Measurements from ENCODE around the gene DACT1.

The DACT1 gene

GRCh38 chr14:58633831-58634230 lies 3.9 kb upstream of the DACT1 start:
- H3K4me1 ChIP-seq = peaks cover 7 to 42% (median 36%) of the 10 kb centered on the region in 10 experiments
- H3K27ac ChIP-seq = no peak overlapping the region
- no peak overlapping the region for H3K4me3 ChIP-seq
- H3K9me3 ChIP-seq (replicated peaks in 1 of 11) = no peaks in the 10 kb centered on the region
- H4K20me1 ChIP-seq = no peaks in the 10 kb centered on the region; a peak in 1 of 22 replicates
- TF ChIP-seq Cebpa-rat (IDR thresholded peaks at IDR 0.05) = no peak
- no peaks in the 10 kb centered on the region for H3K36me3 ChIP-seq
- H3K9ac ChIP-seq = no peak overlapping the region
- H3K4me2 ChIP-seq = peak overlapping the region in 7 of 11 experiments; percentile 46 to 99 (median 67); a peak in 12 of 22 replicates
- H3K27me3 ChIP-seq = peaks cover 0 to 20% (median 0%) of the 10 kb centered on the region in 11 experiments; a peak in 7 of 22 replicates

- H3K9me3 ChIP-seq (replicated peaks in 1 of 11) = no peaks in the 10 kb centered on the region
- peak overlapping the region; percentile 44 to 99 (median 64) for H3K4me2 ChIP-seq
- H4K20me1 ChIP-seq = no peaks in the 10 kb centered on the region; a peak in 1 of 22 replicates
- H3K4me3 ChIP-seq = no peak overlapping the region; a peak in 1 of 20 replicates
- peaks cover 14 to 49% (median 44%) of the 10 kb centered on the region in 10 experiments for H3K4me1 ChIP-seq
- H3K9ac ChIP-seq = no peak overlapping the region
- H3K36me3 ChIP-seq = no peaks in the 10 kb centered on the region
- TF ChIP-seq Cebpa-rat (IDR thresholded peaks at IDR 0.05) = no peak
- peaks cover 0 to 28% (median 0%) of the 10 kb centered on the region in 11 experiments; a peak in 9 of 22 replicates for H3K27me3 ChIP-seq
- H3K27ac ChIP-seq = no peak overlapping the region
These were observed 3.2 kb upstream of the DACT1 start for GRCh38 chr14:58634406-58635090.

- no peak overlapping the region for H3K27ac ChIP-seq
- peaks cover 18 to 56% (median 49%) of the 10 kb centered on the region in 10 experiments for H3K4me1 ChIP-seq
- no peaks in the 10 kb centered on the region for H3K36me3 ChIP-seq
- H3K4me2 ChIP-seq = peak overlapping the region; percentile 44 to 100 (median 66)
- H3K27me3 ChIP-seq = peaks cover 0 to 30% (median 0%) of the 10 kb centered on the region in 11 experiments; a peak in 9 of 22 replicates
- no peak overlapping the region for H3K9ac ChIP-seq
- peak overlapping the region in 1 of 10 experiments; percentile 17; a peak in 2 of 20 replicates for H3K4me3 ChIP-seq
- H4K20me1 ChIP-seq = no peaks in the 10 kb centered on the region; a peak in 1 of 22 replicates
- TF ChIP-seq Cebpa-rat (IDR thresholded peaks at IDR 0.05) = no peak
- H3K9me3 ChIP-seq (replicated peaks in 1 of 11) = no peaks in the 10 kb centered on the region
These were observed 2.5 kb upstream of the DACT1 start for GRCh38 chr14:58635091-58635830.

DNA sequence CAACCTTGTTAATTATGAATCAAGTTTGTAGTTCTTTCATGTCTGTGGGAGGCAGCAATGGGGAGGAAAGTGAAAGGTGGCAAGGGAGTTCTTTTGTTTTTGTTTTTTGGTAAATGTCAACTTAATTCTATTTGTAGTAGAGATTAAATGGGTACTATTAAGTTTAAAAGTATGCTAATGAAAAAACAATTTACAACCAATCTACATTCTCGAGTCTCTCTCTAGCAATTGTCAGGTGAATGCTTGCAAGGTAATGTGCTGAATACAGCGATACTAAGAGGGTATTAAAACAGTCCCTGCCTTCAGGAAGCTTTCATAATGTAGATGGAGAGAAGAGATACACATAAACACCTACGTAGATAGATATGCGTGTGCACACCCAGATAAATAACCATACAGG lies 1.6 kb upstream of the DACT1 start:
- Histone ChIP-seq H3K27ac (no peak overlapping the region), H3K9ac (no peak overlapping the region), H3K4me2 (peak overlapping the region in 9 of 11 experiments; percentile 16 to 100 (median 95); a peak in 11 of 22 replicates), H3K9me3 (replicated peaks in 1 of 11) (no peaks in the 10 kb centered on the region), H3K36me3 (peaks cover 0 to 6% (median 0%) of the 10 kb centered on the region in 11 experiments; a peak in 4 of 22 replicates), H3K4me1 (peaks cover 18 to 63% (median 49%) of the 10 kb centered on the region in 10 experiments), H3K4me3 (no peak overlapping the region), H4K20me1 (no peaks in the 10 kb centered on the region; a peak in 1 of 22 replicates), H3K27me3 (peaks cover 0 to 30% (median 0%) of the 10 kb centered on the region in 11 experiments; a peak in 9 of 22 replicates)
- TF ChIP-seq Cebpa-rat (IDR thresholded peaks at IDR 0.05) = no peak

- peaks cover 0 to 30% (median 0%) of the 10 kb centered on the region in 11 experiments; a peak in 9 of 22 replicates for H3K27me3 ChIP-seq
- no peaks in the 10 kb centered on the region; a peak in 1 of 22 replicates for H4K20me1 ChIP-seq
- peaks cover 0 to 14% (median 6%) of the 10 kb centered on the region in 11 experiments; a peak in 10 of 22 replicates for H3K36me3 ChIP-seq
- H3K4me1 ChIP-seq = peaks cover 18 to 63% (median 49%) of the 10 kb centered on the region in 10 experiments
- peak overlapping the region; percentile 75 to 88 (median 80) for H3K4me3 ChIP-seq
- H3K9me3 ChIP-seq (replicated peaks in 1 of 11) = no peaks in the 10 kb centered on the region
- H3K4me2 ChIP-seq = peak overlapping the region; percentile 93 to 100 (median 98)
- H3K9ac ChIP-seq = peak overlapping the region in 9 of 11 experiments; percentile 13 to 87 (median 76); a peak in 11 of 22 replicates
- no peak for TF ChIP-seq Cebpa-rat (IDR thresholded peaks at IDR 0.05)
- peak overlapping the region in 4 of 11 experiments; percentile 12 to 76 (median 36); a peak in 2 of 22 replicates for H3K27ac ChIP-seq
These were observed 747 bp upstream of the DACT1 start for GRCh38 chr14:58637040-58637390.

- H3K36me3 ChIP-seq = peaks cover 0 to 29% (median 6%) of the 10 kb centered on the region in 11 experiments; a peak in 11 of 22 replicates
- peak overlapping the region; percentile 75 to 88 (median 80) for H3K4me3 ChIP-seq
- peak overlapping the region; percentile 93 to 100 (median 98) for H3K4me2 ChIP-seq
- H4K20me1 ChIP-seq = no peaks in the 10 kb centered on the region; a peak in 1 of 22 replicates
- H3K9ac ChIP-seq = peak overlapping the region; percentile 68 to 91 (median 81)
- peaks cover 0 to 30% (median 0%) of the 10 kb centered on the region in 11 experiments; a peak in 9 of 22 replicates for H3K27me3 ChIP-seq
- H3K9me3 ChIP-seq (replicated peaks in 1 of 11) = no peaks in the 10 kb centered on the region
- peak overlapping the region; percentile 40 to 78 (median 68); a peak in 21 of 22 replicates for H3K27ac ChIP-seq
- TF ChIP-seq Cebpa-rat (IDR thresholded peaks at IDR 0.05) = no peak
- H3K4me1 ChIP-seq = peaks cover 18 to 66% (median 49%) of the 10 kb centered on the region in 10 experiments
These were observed 752 bp downstream of the DACT1 start for GRCh38 chr14:58638231-58639197.

DNA sequence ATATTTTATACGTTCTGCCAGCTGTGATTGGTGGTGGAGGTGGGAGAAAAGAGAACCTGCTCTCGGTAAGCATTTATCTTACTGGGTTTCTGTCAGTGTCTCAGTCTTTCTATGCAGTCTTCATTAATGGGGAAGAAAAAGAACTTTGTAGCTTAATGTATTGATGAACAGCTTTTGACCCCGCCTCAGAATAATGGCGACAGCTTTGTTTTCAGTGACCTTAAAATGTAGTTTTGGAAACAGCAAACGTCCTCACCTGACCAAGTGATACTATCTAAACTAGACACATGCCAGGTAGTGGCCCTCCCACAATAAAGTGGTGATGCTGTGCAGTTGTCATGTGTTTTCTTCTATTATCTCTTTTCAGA lies 1.4 kb downstream of the DACT1 start:
- peak overlapping the region in 2 of 11 experiments; percentile 76 to 78; a peak in 3 of 22 replicates for H3K27ac ChIP-seq
- H4K20me1 ChIP-seq = no peaks in the 10 kb centered on the region; a peak in 1 of 22 replicates
- peak overlapping the region; percentile 93 to 100 (median 98) for H3K4me2 ChIP-seq
- H3K4me1 ChIP-seq = peaks cover 18 to 63% (median 46%) of the 10 kb centered on the region in 10 experiments
- no peaks in the 10 kb centered on the region for H3K9me3 ChIP-seq (replicated peaks in 1 of 11)
- peak overlapping the region; percentile 75 to 88 (median 80) for H3K4me3 ChIP-seq
- peaks cover 0 to 30% (median 0%) of the 10 kb centered on the region in 11 experiments; a peak in 9 of 22 replicates for H3K27me3 ChIP-seq
- H3K36me3 ChIP-seq = peaks cover 0 to 34% (median 6%) of the 10 kb centered on the region in 11 experiments; a peak in 11 of 22 replicates
- H3K9ac ChIP-seq = peak overlapping the region in 10 of 11 experiments; percentile 70 to 91 (median 81); a peak in 17 of 22 replicates
- no peak for TF ChIP-seq Cebpa-rat (IDR thresholded peaks at IDR 0.05)
